Activated T-cell treated with anti-CD3 and anti-CD28 coated beads, Interleukin-2, amount 50 U/mL, for 4 hours (primary cell): ENCODE measurements around the gene COL25A1. TPM values are rescaled to one million over a fixed set of nuclear protein-coding genes. Genes with fewer than 3 reads are reported as not detected.

ENCODE experiments used
- ATAC-seq, 2 donors: fragments of 200-7000 bp; cut with Tn5 transposase; one replicate each; pipeline ENCODE4 v1.10.0; 2021
- DNase-seq: peaks from one replicate; pipeline ENCODE4 v3.0.0-alpha.2; 2020
- H3K27me3 Mint-ChIP-seq: one replicate; pipeline ENCODE4 v1.8.0; 2021; ENCODE audit warnings: low read depth, mixed read lengths
- H3K36me3 Mint-ChIP-seq: one replicate; pipeline ENCODE4 v1.8.0; 2022; ENCODE audit warnings: mixed read lengths; ENCODE audit not compliant: insufficient read depth
- H3K4me1 Mint-ChIP-seq: one replicate; pipeline ENCODE4 v1.8.0; 2021; ENCODE audit warnings: low read depth, mixed read lengths
- H3K4me3 Mint-ChIP-seq: one replicate; pipeline ENCODE4 v1.8.0; 2021; ENCODE audit warnings: mild to moderate bottlenecking, moderate library complexity, mixed read lengths
- H3K9me3 Mint-ChIP-seq: one replicate; pipeline ENCODE4 v1.8.0; 2021; ENCODE audit warnings: mixed read lengths
- total RNA-seq, 3 donors: library from RNA; stranded (reverse); gene quantifications; one replicate each; pipeline ENCODE4 v1.2.1, GENCODE V29; 2021

The COL25A1 gene
- total RNA-seq, 3 donors from 2014 or later, result 0.05 TPM; not detected in 2

- H3K4me3 Mint-ChIP-seq, result no peak overlapping the region
- H3K36me3 Mint-ChIP-seq, result no peaks in the 10 kb centered on the region
- no peaks in the 10 kb centered on the region for H3K27me3 Mint-ChIP-seq
- peaks cover 19% of the 10 kb centered on the region for H3K4me1 Mint-ChIP-seq
- ATAC-seq, result peak; percentile 57 to 66
- no peak for DNase-seq
- no peaks in the 10 kb centered on the region for H3K9me3 Mint-ChIP-seq
These were observed 452.8 kb downstream of the COL25A1 start for GRCh38 chr4:108849611-108850168.

GRCh38 chr4:108846568-108846967 is 455.9 kb downstream of the COL25A1 start:
- no peak for DNase-seq
- Mint-ChIP-seq H3K4me3 (no peak overlapping the region), H3K9me3 (no peaks in the 10 kb centered on the region), H3K36me3 (no peaks in the 10 kb centered on the region), H3K4me1 (peaks cover 11% of the 10 kb centered on the region), H3K27me3 (no peaks in the 10 kb centered on the region)
- ATAC-seq, result no peak

GRCh38 chr4:108840426-108840975 is 462.0 kb downstream of the COL25A1 start:
- Mint-ChIP-seq H3K4me1 (no peaks in the 10 kb centered on the region), H3K36me3 (no peaks in the 10 kb centered on the region), H3K4me3 (no peak overlapping the region), H3K27me3 (no peaks in the 10 kb centered on the region), H3K9me3 (no peaks in the 10 kb centered on the region)
- ATAC-seq, result peak; percentile 32 to 67
- DNase-seq, result no peak

- no peak for DNase-seq
- H3K4me1 Mint-ChIP-seq, result no peaks in the 10 kb centered on the region
- H3K4me3 Mint-ChIP-seq, result no peak overlapping the region
- no peaks in the 10 kb centered on the region for H3K36me3 Mint-ChIP-seq
- no peak for ATAC-seq
- no peaks in the 10 kb centered on the region for H3K9me3 Mint-ChIP-seq
- no peaks in the 10 kb centered on the region for H3K27me3 Mint-ChIP-seq
These were observed 463.1 kb downstream of the COL25A1 start for GRCh38 chr4:108839333-108839732.

GRCh38 chr4:108838451-108838850 is 464.0 kb downstream of the COL25A1 start:
- Mint-ChIP-seq H3K4me1 (no peaks in the 10 kb centered on the region), H3K4me3 (no peak overlapping the region), H3K27me3 (no peaks in the 10 kb centered on the region), H3K36me3 (no peaks in the 10 kb centered on the region), H3K9me3 (no peaks in the 10 kb centered on the region)
- DNase-seq, result no peak
- ATAC-seq, result no peak

GRCh38 chr4:108834835-108835384 is 467.5 kb downstream of the COL25A1 start:
- ATAC-seq, result peak in 1 of 2 donors; percentile 28
- Mint-ChIP-seq H3K36me3 (no peaks in the 10 kb centered on the region), H3K27me3 (peaks cover 2% of the 10 kb centered on the region)

GRCh38 chr4:108834166-108834834 is 468.2 kb downstream of the COL25A1 start:
- H3K4me3 Mint-ChIP-seq, result no peak overlapping the region
- peak; percentile 37 to 46 for ATAC-seq
- no peaks in the 10 kb centered on the region for H3K36me3 Mint-ChIP-seq
- H3K4me1 Mint-ChIP-seq, result no peaks in the 10 kb centered on the region
- H3K27me3 Mint-ChIP-seq, result peaks cover 2% of the 10 kb centered on the region
- H3K9me3 Mint-ChIP-seq, result no peaks in the 10 kb centered on the region
- DNase-seq, result no peak

More at GRCh38 chr4:108834835-108835384, 467.5 kb downstream of the COL25A1 start:
- Mint-ChIP-seq H3K4me3 (no peak overlapping the region), H3K4me1 (no peaks in the 10 kb centered on the region), H3K9me3 (no peaks in the 10 kb centered on the region)
- DNase-seq, result no peak

GRCh38 chr4:108833046-108833445 is 469.4 kb downstream of the COL25A1 start:
- H3K4me3 Mint-ChIP-seq, result no peak overlapping the region
- ATAC-seq (no peak), DNase-seq (no peak)
- no peaks in the 10 kb centered on the region for H3K4me1 Mint-ChIP-seq
- no peaks in the 10 kb centered on the region for H3K36me3 Mint-ChIP-seq
- no peaks in the 10 kb centered on the region for H3K9me3 Mint-ChIP-seq
- H3K27me3 Mint-ChIP-seq, result peaks cover 2% of the 10 kb centered on the region

GRCh38 chr4:108831886-108832285 is 470.6 kb downstream of the COL25A1 start:
- Mint-ChIP-seq H3K4me1 (no peaks in the 10 kb centered on the region), H3K9me3 (no peaks in the 10 kb centered on the region)
- no peak for ATAC-seq

GRCh38 chr4:108831291-108831690 is 471.2 kb downstream of the COL25A1 start:
- DNase-seq, result no peak
- H3K9me3 Mint-ChIP-seq, result no peaks in the 10 kb centered on the region
- H3K4me1 Mint-ChIP-seq, result no peaks in the 10 kb centered on the region
- no peak overlapping the region for H3K4me3 Mint-ChIP-seq
- no peak for ATAC-seq
- no peaks in the 10 kb centered on the region for H3K36me3 Mint-ChIP-seq
- peaks cover 2% of the 10 kb centered on the region for H3K27me3 Mint-ChIP-seq

More at GRCh38 chr4:108831886-108832285, 470.6 kb downstream of the COL25A1 start:
- DNase-seq, result no peak
- Mint-ChIP-seq H3K4me3 (no peak overlapping the region), H3K27me3 (peaks cover 2% of the 10 kb centered on the region), H3K36me3 (no peaks in the 10 kb centered on the region)

- Mint-ChIP-seq H3K4me1 (no peaks in the 10 kb centered on the region), H3K9me3 (no peaks in the 10 kb centered on the region), H3K36me3 (no peaks in the 10 kb centered on the region), H3K27me3 (peaks cover 2% of the 10 kb centered on the region), H3K4me3 (no peak overlapping the region)
- peak; percentile 43 to 63 for ATAC-seq
- DNase-seq, result no peak
These were observed 471.8 kb downstream of the COL25A1 start for GRCh38 chr4:108830509-108831244.

GRCh38 chr4:108829966-108830492 is 472.4 kb downstream of the COL25A1 start:
- no peak overlapping the region for H3K4me3 Mint-ChIP-seq
- ATAC-seq (no peak), DNase-seq (no peak)
- no peaks in the 10 kb centered on the region for H3K4me1 Mint-ChIP-seq
- no peaks in the 10 kb centered on the region for H3K9me3 Mint-ChIP-seq
- H3K36me3 Mint-ChIP-seq, result no peaks in the 10 kb centered on the region
- peaks cover 2% of the 10 kb centered on the region for H3K27me3 Mint-ChIP-seq

GRCh38 chr4:108828620-108829019 is 473.8 kb downstream of the COL25A1 start:
- no peaks in the 10 kb centered on the region for H3K36me3 Mint-ChIP-seq
- H3K4me3 Mint-ChIP-seq, result no peak overlapping the region
- no peaks in the 10 kb centered on the region for H3K9me3 Mint-ChIP-seq
- ATAC-seq (no peak), DNase-seq (no peak)
- H3K4me1 Mint-ChIP-seq, result no peaks in the 10 kb centered on the region
- peaks cover 2% of the 10 kb centered on the region for H3K27me3 Mint-ChIP-seq

- no peaks in the 10 kb centered on the region for H3K4me1 Mint-ChIP-seq
- H3K27me3 Mint-ChIP-seq, result no peaks in the 10 kb centered on the region
- ATAC-seq, result no peak
- H3K4me3 Mint-ChIP-seq, result no peak overlapping the region
- no peaks in the 10 kb centered on the region for H3K36me3 Mint-ChIP-seq
- no peak for DNase-seq
- H3K9me3 Mint-ChIP-seq, result no peaks in the 10 kb centered on the region
These were observed 476.7 kb downstream of the COL25A1 start for GRCh38 chr4:108825737-108826136.
